Measurements from ENCODE around the gene TSC22D3. TPM values are rescaled to one million over a fixed set of nuclear protein-coding genes. Genes with fewer than 3 reads are reported as not detected.
"Not testable (repeated sequence)": the region's sequence is repeated elsewhere in the genome, so short reads cannot be mapped to it uniquely, and the experiment has no call there.

TSC22D3 gene
- total RNA-seq, 3 donors from 2014 or later, result 14.1 to 118 (median 64.7) TPM

DNA sequence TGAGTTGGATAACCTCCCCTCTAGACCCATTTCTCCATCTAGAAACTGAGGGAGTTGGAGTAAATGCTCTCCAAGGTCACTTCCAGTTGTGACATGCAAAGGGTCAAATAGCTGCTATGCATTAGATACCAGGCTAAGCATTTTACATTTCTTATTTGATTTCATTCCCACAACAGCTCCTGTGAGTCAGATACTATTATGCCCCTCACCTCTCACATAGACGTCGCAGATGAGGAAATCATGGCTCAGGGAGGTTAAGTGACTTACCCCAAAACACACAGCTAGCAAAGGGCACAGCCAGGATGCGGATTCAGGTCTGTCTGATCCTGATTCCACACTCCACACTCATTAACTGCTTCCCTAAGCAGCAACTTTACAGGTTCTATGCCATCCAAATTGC, 89.6 kb downstream of the TSC22D3 start:
- Histone ChIP-seq H3K4me1 (ENCODE audit: low read depth) (peaks cover 4% of the 10 kb centered on the region), H3K36me3 (ENCODE audit: low read depth) (no peaks in the 10 kb centered on the region), H3K4me3 (no peak overlapping the region), H3K9me3 (no peaks in the 10 kb centered on the region)
- DNase-seq (no peak), ATAC-seq (no peak)
- intact Hi-C loops (cut with DNase I, micrococcal nuclease), result no loop called here
- TF ChIP-seq, protein P1, sequence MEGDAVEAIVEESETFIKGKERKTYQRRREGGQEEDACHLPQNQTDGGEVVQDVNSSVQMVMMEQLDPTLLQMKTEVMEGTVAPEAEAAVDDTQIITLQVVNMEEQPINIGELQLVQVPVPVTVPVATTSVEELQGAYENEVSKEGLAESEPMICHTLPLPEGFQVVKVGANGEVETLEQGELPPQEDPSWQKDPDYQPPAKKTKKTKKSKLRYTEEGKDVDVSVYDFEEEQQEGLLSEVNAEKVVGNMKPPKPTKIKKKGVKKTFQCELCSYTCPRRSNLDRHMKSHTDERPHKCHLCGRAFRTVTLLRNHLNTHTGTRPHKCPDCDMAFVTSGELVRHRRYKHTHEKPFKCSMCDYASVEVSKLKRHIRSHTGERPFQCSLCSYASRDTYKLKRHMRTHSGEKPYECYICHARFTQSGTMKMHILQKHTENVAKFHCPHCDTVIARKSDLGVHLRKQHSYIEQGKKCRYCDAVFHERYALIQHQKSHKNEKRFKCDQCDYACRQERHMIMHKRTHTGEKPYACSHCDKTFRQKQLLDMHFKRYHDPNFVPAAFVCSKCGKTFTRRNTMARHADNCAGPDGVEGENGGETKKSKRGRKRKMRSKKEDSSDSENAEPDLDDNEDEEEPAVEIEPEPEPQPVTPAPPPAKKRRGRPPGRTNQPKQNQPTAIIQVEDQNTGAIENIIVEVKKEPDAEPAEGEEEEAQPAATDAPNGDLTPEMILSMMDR (IDR thresholded peaks at IDR 0.05), result no peak

DNA sequence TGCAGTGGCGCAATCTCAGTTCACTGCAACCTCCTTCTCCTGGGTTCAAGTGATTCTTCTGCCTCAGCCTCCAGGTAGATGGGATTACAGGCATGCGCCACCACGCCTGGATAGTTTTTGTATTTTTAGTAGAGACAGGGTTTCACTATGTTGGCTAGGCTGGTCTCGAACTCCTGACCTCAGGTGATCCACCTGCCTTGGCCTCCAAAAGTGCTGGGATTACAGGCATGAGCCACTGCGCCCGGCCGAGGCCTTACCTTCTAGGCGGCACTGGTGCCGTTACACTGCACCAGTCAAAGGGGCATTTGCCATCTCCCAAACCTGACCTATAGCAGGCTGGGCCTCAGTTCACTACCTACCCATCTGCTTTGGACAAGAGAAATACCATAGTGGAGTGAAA, 90.0 kb downstream of the TSC22D3 start:
- H3K4me1 ChIP-seq (ENCODE audit: low read depth); H3K4me3 ChIP-seq; ATAC-seq; H3K36me3 ChIP-seq (ENCODE audit: low read depth); intact Hi-C loops (cut with DNase I, micrococcal nuclease); DNase-seq; H3K9me3 ChIP-seq: not testable (repeated sequence)

DNA sequence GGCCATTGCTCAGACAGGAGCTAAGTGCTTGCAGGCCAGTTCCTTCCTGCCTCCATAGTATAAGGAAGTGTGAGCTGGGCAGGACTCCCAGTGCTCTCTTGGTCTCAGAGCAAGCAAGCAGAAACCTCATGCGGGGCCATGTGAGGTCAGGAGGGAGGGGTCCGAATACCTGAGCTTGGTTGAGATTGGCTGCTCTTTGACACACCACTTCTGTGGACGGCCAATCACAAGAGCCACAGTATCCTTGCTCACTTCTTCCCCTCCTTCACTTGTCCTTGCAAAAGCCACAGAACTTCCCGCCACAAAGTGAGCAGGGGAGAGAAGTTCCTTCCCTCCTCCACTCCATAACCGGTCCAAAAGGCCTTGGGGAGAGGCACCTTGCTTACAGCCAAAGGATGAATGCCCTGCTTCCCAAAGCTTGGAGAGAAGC, 90.6 kb downstream of the TSC22D3 start:
- ATAC-seq (peak; percentile 93), DNase-seq (peak; percentile 68 to 85 (median 81))
- peaks cover 4% of the 10 kb centered on the region for H3K4me1 ChIP-seq (ENCODE audit: low read depth)
- intact Hi-C loops (cut with DNase I, micrococcal nuclease), result no loop called here
- no peak overlapping the region for H3K4me3 ChIP-seq
- H3K9me3 ChIP-seq, result no peaks in the 10 kb centered on the region
- H3K36me3 ChIP-seq (ENCODE audit: low read depth), result no peaks in the 10 kb centered on the region
- TF ChIP-seq, protein P1 (IDR thresholded peaks at IDR 0.05), result no peak

DNA sequence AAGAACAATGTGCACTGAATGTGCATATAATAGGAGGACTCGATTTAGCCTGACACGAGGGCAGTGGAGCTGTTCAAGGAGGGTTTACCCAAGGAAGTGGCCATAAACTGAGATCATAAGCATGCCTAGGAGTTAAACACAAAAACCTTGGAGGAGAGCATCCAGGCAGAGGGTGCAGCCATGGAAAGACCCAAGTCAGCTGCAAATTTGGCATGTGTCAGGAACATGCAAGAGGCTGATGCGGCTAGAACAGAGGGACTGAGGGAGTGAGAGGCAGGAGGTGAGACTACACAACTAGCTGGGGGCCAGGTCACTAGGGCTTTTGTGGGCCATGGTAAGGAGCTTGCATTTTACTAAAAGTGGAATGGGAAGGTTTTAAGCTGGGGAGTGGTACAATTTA, 91.7 kb downstream of the TSC22D3 start:
- no peaks in the 10 kb centered on the region for H3K9me3 ChIP-seq
- no peak for ATAC-seq
- peaks cover 4% of the 10 kb centered on the region for H3K4me1 ChIP-seq (ENCODE audit: low read depth)
- no peak for DNase-seq
- TF ChIP-seq, protein P1 (IDR thresholded peaks at IDR 0.05), result no peak
- intact Hi-C loops (cut with DNase I, micrococcal nuclease), result no loop called here
- no peaks in the 10 kb centered on the region for H3K36me3 ChIP-seq (ENCODE audit: low read depth)
- no peak overlapping the region for H3K4me3 ChIP-seq

DNA sequence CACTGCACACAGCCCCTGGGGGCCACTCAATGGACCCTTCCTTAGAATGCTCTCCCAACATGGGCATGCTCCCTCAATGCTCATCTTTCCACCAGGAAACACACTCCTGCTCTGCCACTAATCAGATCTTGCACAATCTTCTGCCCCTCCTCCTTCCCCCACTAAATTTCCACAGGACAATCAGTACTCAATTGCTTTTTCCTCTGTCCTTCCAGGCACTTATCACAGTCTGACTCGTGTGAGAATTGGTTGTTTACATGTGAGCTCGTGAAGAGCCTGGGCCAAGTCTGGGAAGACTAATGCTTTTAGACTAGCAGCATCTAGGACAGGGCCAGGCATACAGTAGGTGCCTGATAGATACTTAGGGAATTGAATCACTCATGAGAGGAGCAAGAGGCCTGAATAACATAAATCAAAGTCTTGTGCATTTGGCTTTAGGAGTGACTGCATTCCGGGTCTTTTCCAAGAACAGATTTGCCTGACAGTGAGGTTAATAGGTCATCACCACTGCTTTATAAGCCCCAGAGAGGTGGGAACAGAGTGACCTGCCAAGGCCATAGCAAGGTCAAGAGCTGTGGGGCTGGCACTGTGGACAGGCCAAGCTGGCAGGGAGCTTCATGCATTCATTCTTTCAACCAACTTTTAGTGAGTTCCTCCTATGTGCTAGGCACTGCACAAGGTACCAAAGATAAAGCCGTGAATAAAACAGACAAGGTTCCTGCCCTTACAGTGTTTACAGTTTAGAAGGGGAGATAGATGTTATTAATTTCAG, 92.3 kb downstream of the TSC22D3 start:
- TF ChIP-seq, protein P1 (IDR thresholded peaks at IDR 0.05), result no peak
- intact Hi-C loops (cut with DNase I, micrococcal nuclease), result no loop called here
- ATAC-seq (peak; percentile 16), DNase-seq (no peak)
- Histone ChIP-seq H3K36me3 (ENCODE audit: low read depth) (no peaks in the 10 kb centered on the region), H3K4me3 (no peak overlapping the region), H3K4me1 (ENCODE audit: low read depth) (peaks cover 4% of the 10 kb centered on the region), H3K9me3 (no peaks in the 10 kb centered on the region)

DNA sequence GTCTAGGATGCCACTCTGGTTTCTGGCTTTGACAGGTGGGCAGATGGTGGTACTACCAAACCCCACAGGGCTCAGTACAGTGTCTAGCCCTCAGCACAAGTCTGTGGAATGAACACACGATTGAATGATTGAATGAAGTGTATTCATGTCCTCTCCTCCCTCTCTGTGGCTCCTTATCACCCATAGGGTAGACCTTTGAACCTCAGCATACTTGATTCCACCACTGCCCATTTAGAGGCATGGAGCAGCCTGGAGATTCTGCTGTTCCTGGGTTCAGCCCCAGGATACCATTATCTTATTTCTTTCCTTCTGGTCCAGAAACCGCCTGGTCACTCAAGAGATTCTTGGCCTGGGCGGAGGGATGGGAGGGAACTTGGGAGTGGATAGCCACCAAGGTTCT, 93.3 kb downstream of the TSC22D3 start:
- intact Hi-C loops (cut with DNase I, micrococcal nuclease), result no loop called here
- H3K4me1 ChIP-seq (ENCODE audit: low read depth), result peaks cover 8% of the 10 kb centered on the region
- TF ChIP-seq, protein P1 (IDR thresholded peaks at IDR 0.05), result no peak
- H3K4me3 ChIP-seq, result no peak overlapping the region
- DNase-seq (no peak), ATAC-seq (peak; percentile 17)
- H3K9me3 ChIP-seq, result no peaks in the 10 kb centered on the region
- no peaks in the 10 kb centered on the region for H3K36me3 ChIP-seq (ENCODE audit: low read depth)

Measured in mucosa of descending colon (tissue), 3 donors.